Measurements from ENCODE around the gene CHKB.

The CHKB gene

DNA sequence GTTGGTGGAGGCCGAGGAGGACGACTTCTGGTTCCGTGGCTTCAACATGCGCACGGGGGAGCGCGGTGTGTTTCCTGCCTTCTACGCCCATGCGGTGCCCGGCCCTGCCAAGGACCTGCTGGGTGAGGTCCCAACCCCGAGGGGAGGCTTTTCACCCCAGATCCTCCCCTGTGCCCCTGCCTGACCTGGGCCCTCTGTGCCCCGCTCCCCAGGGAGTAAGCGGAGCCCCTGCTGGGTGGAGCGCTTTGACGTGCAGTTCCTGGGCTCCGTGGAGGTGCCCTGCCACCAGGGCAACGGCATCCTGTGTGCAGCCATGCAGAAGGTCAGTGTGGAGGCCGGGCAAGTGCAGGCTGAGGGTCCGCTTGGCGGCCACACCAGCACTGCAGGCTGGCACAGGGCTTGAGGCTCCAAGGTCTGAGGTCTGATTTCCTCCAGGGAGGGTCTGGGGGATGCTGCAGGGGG lies 23.0 kb upstream of the CHKB start:
- TF ChIP-seq CTCF (IDR thresholded peaks at IDR 0.05): no peak
- H3K9me3 ChIP-seq (ENCODE audit: control insufficient read depth, low read length): no peaks in the 10 kb centered on the region
- no peak overlapping the region for H3K9ac ChIP-seq
- no peaks in the 10 kb centered on the region for H3K27me3 ChIP-seq (ENCODE audit: control insufficient read depth, insufficient read depth, low read length)
- H2AFZ ChIP-seq: no peak overlapping the region
- H3K27ac ChIP-seq: no peak overlapping the region
- H3K4me1 ChIP-seq: no peaks in the 10 kb centered on the region
- H3K4me2 ChIP-seq (ENCODE audit: low read length): no peak overlapping the region
- H3K79me2 ChIP-seq: no peaks in the 10 kb centered on the region
- H3K36me3 ChIP-seq (ENCODE audit: control insufficient read depth, insufficient read depth, low read length): no peaks in the 10 kb centered on the region
- no peak overlapping the region for H3K4me3 ChIP-seq (ENCODE audit: low read depth, low read length)

GRCh38 chr22:50605002-50605612 lies 22.5 kb upstream of the CHKB start:
- no peaks in the 10 kb centered on the region for H3K4me1 ChIP-seq
- no peak for TF ChIP-seq CTCF (IDR thresholded peaks at IDR 0.05)
- H3K79me2 ChIP-seq: no peaks in the 10 kb centered on the region
- H3K9me3 ChIP-seq (ENCODE audit: control insufficient read depth, low read length): no peaks in the 10 kb centered on the region
- no peaks in the 10 kb centered on the region for H3K36me3 ChIP-seq (ENCODE audit: control insufficient read depth, insufficient read depth, low read length)
- H2AFZ ChIP-seq: no peak overlapping the region
- no peak overlapping the region for H3K27ac ChIP-seq
- no peaks in the 10 kb centered on the region for H3K27me3 ChIP-seq (ENCODE audit: control insufficient read depth, insufficient read depth, low read length)
- H3K9ac ChIP-seq: no peak overlapping the region
- H3K4me3 ChIP-seq (ENCODE audit: low read depth, low read length): no peak overlapping the region
- no peak overlapping the region for H3K4me2 ChIP-seq (ENCODE audit: low read length)

- H3K79me2 ChIP-seq: no peaks in the 10 kb centered on the region
- no peaks in the 10 kb centered on the region for H3K4me1 ChIP-seq
- H3K9me3 ChIP-seq (ENCODE audit: control insufficient read depth, low read length): no peaks in the 10 kb centered on the region
- H3K27me3 ChIP-seq (ENCODE audit: control insufficient read depth, insufficient read depth, low read length): no peaks in the 10 kb centered on the region
- H3K9ac ChIP-seq: no peak overlapping the region
- H2AFZ ChIP-seq: no peak overlapping the region
- H3K36me3 ChIP-seq (ENCODE audit: control insufficient read depth, insufficient read depth, low read length): no peaks in the 10 kb centered on the region
- no peak overlapping the region for H3K27ac ChIP-seq
- no peak overlapping the region for H3K4me3 ChIP-seq (ENCODE audit: low read depth, low read length)
- no peak overlapping the region for H3K4me2 ChIP-seq (ENCODE audit: low read length)
- TF ChIP-seq CTCF (IDR thresholded peaks at IDR 0.05): no peak
These were observed 21.8 kb upstream of the CHKB start for GRCh38 chr22:50604256-50605001.

GRCh38 chr22:50603511-50604255 lies 21.0 kb upstream of the CHKB start:
- H3K79me2 ChIP-seq: no peaks in the 10 kb centered on the region
- no peak overlapping the region for H2AFZ ChIP-seq
- no peaks in the 10 kb centered on the region for H3K36me3 ChIP-seq (ENCODE audit: control insufficient read depth, insufficient read depth, low read length)
- H3K27me3 ChIP-seq (ENCODE audit: control insufficient read depth, insufficient read depth, low read length): no peaks in the 10 kb centered on the region
- no peak overlapping the region for H3K9ac ChIP-seq
- H3K9me3 ChIP-seq (ENCODE audit: control insufficient read depth, low read length): no peaks in the 10 kb centered on the region
- no peak overlapping the region for H3K27ac ChIP-seq
- TF ChIP-seq CTCF (IDR thresholded peaks at IDR 0.05): no peak
- H3K4me3 ChIP-seq (ENCODE audit: low read depth, low read length): no peak overlapping the region
- H3K4me2 ChIP-seq (ENCODE audit: low read length): no peak overlapping the region
- H3K4me1 ChIP-seq: no peaks in the 10 kb centered on the region
